ENCODE measurements around the gene LIPF.

The LIPF gene, protein sequence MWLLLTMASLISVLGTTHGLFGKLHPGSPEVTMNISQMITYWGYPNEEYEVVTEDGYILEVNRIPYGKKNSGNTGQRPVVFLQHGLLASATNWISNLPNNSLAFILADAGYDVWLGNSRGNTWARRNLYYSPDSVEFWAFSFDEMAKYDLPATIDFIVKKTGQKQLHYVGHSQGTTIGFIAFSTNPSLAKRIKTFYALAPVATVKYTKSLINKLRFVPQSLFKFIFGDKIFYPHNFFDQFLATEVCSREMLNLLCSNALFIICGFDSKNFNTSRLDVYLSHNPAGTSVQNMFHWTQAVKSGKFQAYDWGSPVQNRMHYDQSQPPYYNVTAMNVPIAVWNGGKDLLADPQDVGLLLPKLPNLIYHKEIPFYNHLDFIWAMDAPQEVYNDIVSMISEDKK

DNA sequence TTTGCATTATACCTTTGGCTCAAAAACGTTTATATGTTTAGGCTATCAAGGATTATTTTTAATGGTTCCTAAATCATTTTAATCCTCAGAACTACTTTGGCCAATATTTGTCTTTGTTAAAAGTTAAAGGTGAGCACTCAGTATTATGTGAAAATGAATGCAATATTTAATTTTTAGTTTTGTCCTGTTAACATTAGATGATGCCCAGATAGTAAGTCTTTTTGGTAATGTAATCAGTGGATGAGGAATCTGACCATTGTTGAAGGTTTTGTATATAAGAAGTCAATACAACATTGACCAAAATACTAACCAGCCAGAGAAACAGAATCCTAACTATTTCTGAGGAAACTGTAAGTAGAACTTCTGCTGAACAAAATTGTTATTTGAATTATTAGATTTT is at the start of gene LIPF:
Gene LIPF, plus strand, starts transcription at position 301 of the 400 bp plus-strand sequence. CDS start 2,856 bp downstream, outside the sequence.
- Histone ChIP-seq H3K4me2 (ENCODE audit: low read depth, low read length) (no peak within 1 kb of the TSS), H3K4me3 (ENCODE audit: low read length) (no peak within 1 kb of the TSS), H3K9me3 (replicated peaks; ENCODE audit: insufficient read depth, low read length) (no peaks in the 10 kb centered on the region), H3K27me3 (replicated peaks; ENCODE audit: insufficient read depth, low read length) (no peaks in the 10 kb centered on the region), H3K36me3 (replicated peaks; ENCODE audit: insufficient read depth, low read length) (no peaks in the 10 kb centered on the region), H3K9me2 (replicated peaks; ENCODE audit: insufficient read depth, low read length) (no peaks in the 10 kb centered on the region), H3F3A (ENCODE audit: insufficient read depth, low read length) (no peaks in the 10 kb centered on the region), H3K9ac (ENCODE audit: low read length) (no peak within 1 kb of the TSS), H2AFZ (ENCODE audit: low read length) (no peak within 1 kb of the TSS), H4K20me1 (ENCODE audit: insufficient read depth, low read length) (no peaks in the 10 kb centered on the region), H3K4me1 (ENCODE audit: low read length) (peaks cover 5% of the 10 kb centered on the region), H3K27ac (ENCODE audit: low read length) (no peak within 1 kb of the TSS), H3K79me2 (ENCODE audit: low read length) (no peaks in the 10 kb centered on the region)
- TF ChIP-seq EZH2phosphoT487 (IDR thresholded peaks at IDR 0.05; ENCODE audit: low read length) = no peak
- TF ChIP-seq, protein P1, sequence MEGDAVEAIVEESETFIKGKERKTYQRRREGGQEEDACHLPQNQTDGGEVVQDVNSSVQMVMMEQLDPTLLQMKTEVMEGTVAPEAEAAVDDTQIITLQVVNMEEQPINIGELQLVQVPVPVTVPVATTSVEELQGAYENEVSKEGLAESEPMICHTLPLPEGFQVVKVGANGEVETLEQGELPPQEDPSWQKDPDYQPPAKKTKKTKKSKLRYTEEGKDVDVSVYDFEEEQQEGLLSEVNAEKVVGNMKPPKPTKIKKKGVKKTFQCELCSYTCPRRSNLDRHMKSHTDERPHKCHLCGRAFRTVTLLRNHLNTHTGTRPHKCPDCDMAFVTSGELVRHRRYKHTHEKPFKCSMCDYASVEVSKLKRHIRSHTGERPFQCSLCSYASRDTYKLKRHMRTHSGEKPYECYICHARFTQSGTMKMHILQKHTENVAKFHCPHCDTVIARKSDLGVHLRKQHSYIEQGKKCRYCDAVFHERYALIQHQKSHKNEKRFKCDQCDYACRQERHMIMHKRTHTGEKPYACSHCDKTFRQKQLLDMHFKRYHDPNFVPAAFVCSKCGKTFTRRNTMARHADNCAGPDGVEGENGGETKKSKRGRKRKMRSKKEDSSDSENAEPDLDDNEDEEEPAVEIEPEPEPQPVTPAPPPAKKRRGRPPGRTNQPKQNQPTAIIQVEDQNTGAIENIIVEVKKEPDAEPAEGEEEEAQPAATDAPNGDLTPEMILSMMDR (IDR thresholded peaks at IDR 0.05; ENCODE audit: low read length) = no peak
- TF ChIP-seq EZH2 (optimal IDR thresholded peaks at IDR 0.05; ENCODE audit: low read depth, low read length) = no peak
- DNase-seq = no peak

DNA sequence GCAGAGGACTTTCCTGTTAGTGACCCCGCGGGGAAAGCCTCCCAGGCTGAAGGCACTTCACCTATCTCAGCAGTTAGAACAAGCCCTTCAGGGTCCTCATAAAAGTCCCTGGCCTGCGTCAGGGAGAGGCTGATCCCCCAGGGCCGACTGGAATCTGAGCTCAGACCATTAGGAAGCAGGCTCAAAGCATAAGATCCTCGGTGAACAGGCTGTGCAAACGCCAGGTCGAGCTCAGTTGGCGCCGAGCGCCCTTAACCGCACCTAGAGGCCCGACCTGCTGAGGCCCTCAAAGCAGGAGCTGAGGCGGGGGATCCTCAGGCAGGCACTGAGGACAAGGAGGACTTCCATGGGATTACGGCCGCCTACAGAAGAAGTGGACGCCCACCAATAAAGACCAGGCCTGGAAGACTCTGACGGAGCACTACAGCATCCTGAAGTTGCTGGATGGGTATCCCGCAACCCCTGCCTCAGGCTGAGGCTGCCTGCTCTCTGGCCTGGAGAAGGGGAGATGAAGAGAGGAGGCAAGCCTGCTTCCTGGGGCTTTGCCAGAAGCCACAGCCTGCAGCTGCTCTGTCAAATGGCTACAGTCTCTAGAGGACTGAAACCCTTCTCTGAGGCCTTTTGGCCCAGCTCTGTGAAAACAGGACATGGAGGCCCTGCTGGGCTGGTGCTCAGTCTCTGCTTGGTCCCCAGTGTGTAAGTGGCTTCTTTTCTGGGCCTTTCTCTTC is 47.8 kb upstream of the LIPF start:
- H3K79me2 ChIP-seq (ENCODE audit: low read length) = no peaks in the 10 kb centered on the region
- H3K4me2 ChIP-seq (ENCODE audit: low read depth, low read length) = no peak overlapping the region
- no peak overlapping the region for H3K9ac ChIP-seq (ENCODE audit: low read length)
- no peak overlapping the region for H3K27ac ChIP-seq (ENCODE audit: low read length)
- no peaks in the 10 kb centered on the region for H3K9me2 ChIP-seq (replicated peaks; ENCODE audit: insufficient read depth, low read length)
- DNase-seq = no peak
- H3K4me1 ChIP-seq (ENCODE audit: low read length) = no peaks in the 10 kb centered on the region
- no peaks in the 10 kb centered on the region for H3K36me3 ChIP-seq (replicated peaks; ENCODE audit: insufficient read depth, low read length)
- no peak overlapping the region for H3K4me3 ChIP-seq (ENCODE audit: low read length)
- H2AFZ ChIP-seq (ENCODE audit: low read length) = no peak overlapping the region
- no peaks in the 10 kb centered on the region for H4K20me1 ChIP-seq (ENCODE audit: insufficient read depth, low read length)
- no peaks in the 10 kb centered on the region for H3F3A ChIP-seq (ENCODE audit: insufficient read depth, low read length)
- TF ChIP-seq, protein P1 (IDR thresholded peaks at IDR 0.05; ENCODE audit: low read length) = no peak
- TF ChIP-seq EZH2phosphoT487 (IDR thresholded peaks at IDR 0.05; ENCODE audit: low read length) (no peak), EZH2 (optimal IDR thresholded peaks at IDR 0.05; ENCODE audit: low read depth, low read length) (no peak)
- no peaks in the 10 kb centered on the region for H3K9me3 ChIP-seq (replicated peaks; ENCODE audit: insufficient read depth, low read length)
- no peaks in the 10 kb centered on the region for H3K27me3 ChIP-seq (replicated peaks; ENCODE audit: insufficient read depth, low read length)

DNA sequence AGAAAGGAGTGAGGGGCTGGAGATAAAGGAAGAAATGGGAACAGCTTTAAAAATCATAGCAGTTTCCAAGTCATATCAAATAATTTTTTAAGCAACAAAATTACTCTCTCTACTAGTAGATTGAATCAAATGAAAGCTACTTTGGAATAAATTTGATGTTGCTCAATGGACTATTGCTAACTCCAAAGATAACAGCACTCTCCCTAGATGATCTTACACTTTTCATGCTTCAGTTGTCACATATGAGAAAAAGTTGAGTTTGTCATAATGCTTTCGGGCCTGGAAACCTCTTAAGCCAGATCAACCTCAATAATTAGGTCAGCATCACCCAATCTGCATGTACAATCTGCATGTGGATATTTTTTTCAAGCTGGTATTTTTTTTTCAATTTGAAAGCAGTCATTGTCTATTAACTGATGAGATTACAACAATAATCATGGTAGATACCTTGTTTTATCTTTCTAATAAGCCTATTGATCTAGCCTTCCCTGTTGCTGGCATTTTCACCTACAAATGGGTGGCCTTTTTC is 46.4 kb upstream of the LIPF start:
- H3K4me2 ChIP-seq (ENCODE audit: low read depth, low read length) = no peak overlapping the region
- DNase-seq = no peak

More for the DNA sequence above, 46.4 kb upstream of the LIPF start:
- Histone ChIP-seq H3K9me2 (replicated peaks; ENCODE audit: insufficient read depth, low read length) (no peaks in the 10 kb centered on the region), H3K9ac (ENCODE audit: low read length) (no peak overlapping the region), H3K4me1 (ENCODE audit: low read length) (no peaks in the 10 kb centered on the region), H3K79me2 (ENCODE audit: low read length) (no peaks in the 10 kb centered on the region), H3K9me3 (replicated peaks; ENCODE audit: insufficient read depth, low read length) (no peaks in the 10 kb centered on the region), H2AFZ (ENCODE audit: low read length) (no peak overlapping the region), H3K27me3 (replicated peaks; ENCODE audit: insufficient read depth, low read length) (no peaks in the 10 kb centered on the region), H3F3A (ENCODE audit: insufficient read depth, low read length) (no peaks in the 10 kb centered on the region), H3K27ac (ENCODE audit: low read length) (no peak overlapping the region), H3K36me3 (replicated peaks; ENCODE audit: insufficient read depth, low read length) (no peaks in the 10 kb centered on the region), H4K20me1 (ENCODE audit: insufficient read depth, low read length) (no peaks in the 10 kb centered on the region), H3K4me3 (ENCODE audit: low read length) (no peak overlapping the region)
- TF ChIP-seq, protein P1 (IDR thresholded peaks at IDR 0.05; ENCODE audit: low read length) = no peak
- no peak for TF ChIP-seq EZH2phosphoT487 (IDR thresholded peaks at IDR 0.05; ENCODE audit: low read length)
- no peak for TF ChIP-seq EZH2 (optimal IDR thresholded peaks at IDR 0.05; ENCODE audit: low read depth, low read length)
